Nephron (organoid): ENCODE measurements around the gene NUAK2.

Experiments used
- H3K27ac Mint-ChIP-seq, 3 experiments: 2 replicates each; pipeline ENCODE4 v1.8.0; 2020; ENCODE audit warnings: mixed read lengths in 3 of 3, mild to moderate bottlenecking in 2 of 3, moderate library complexity in 1 of 3
- H3K27me3 Mint-ChIP-seq: 2 replicates; pipeline ENCODE4 v1.8.0; 2021; ENCODE audit warnings: low read depth, mild to moderate bottlenecking, moderate library complexity, mixed read lengths
- H3K36me3 Mint-ChIP-seq: 2 replicates; pipeline ENCODE4 v1.8.0; 2020; ENCODE audit warnings: low read depth, mixed read lengths
- H3K4me1 Mint-ChIP-seq: 2 replicates; pipeline ENCODE4 v1.8.0; 2020; ENCODE audit warnings: mixed read lengths
- H3K4me3 Mint-ChIP-seq, 3 experiments: 2 replicates each; pipeline ENCODE4 v1.8.0; 2020; ENCODE audit warnings: mild to moderate bottlenecking in 3 of 3, mixed read lengths in 3 of 3, moderate library complexity in 2 of 3
- H3K9me3 Mint-ChIP-seq: 2 replicates; pipeline ENCODE4 v1.8.0; 2020; ENCODE audit warnings: mixed read lengths
- CTCF ChIP-seq, 3 experiments: fragments of 200-600 bp; sonication (generic); IDR thresholded peaks; one replicate each; pipeline ENCODE4 v1.5.0; 2021; ENCODE audit warnings: antibody characterized with exemption in 3 of 3; ENCODE audit not compliant: unreplicated experiment in 3 of 3

NUAK2 gene

GRCh38 chr1:205273551-205273982 is 48.0 kb downstream of the NUAK2 start:
- H3K4me3 Mint-ChIP-seq, result no peak overlapping the region
- H3K27me3 Mint-ChIP-seq, result peaks cover 1% of the 10 kb centered on the region
- H3K9me3 Mint-ChIP-seq, result no peaks in the 10 kb centered on the region
- TF ChIP-seq CTCF (IDR thresholded peaks at IDR 0.05; ENCODE audit: unreplicated experiment in 3 of 3), result peak; percentile 93 to 97 (median 97)
- H3K4me1 Mint-ChIP-seq, result peaks cover 17% of the 10 kb centered on the region
- H3K36me3 Mint-ChIP-seq, result peaks cover 6% of the 10 kb centered on the region
- H3K27ac Mint-ChIP-seq, result peak overlapping the region; percentile 17 to 64 (median 35)

DNA sequence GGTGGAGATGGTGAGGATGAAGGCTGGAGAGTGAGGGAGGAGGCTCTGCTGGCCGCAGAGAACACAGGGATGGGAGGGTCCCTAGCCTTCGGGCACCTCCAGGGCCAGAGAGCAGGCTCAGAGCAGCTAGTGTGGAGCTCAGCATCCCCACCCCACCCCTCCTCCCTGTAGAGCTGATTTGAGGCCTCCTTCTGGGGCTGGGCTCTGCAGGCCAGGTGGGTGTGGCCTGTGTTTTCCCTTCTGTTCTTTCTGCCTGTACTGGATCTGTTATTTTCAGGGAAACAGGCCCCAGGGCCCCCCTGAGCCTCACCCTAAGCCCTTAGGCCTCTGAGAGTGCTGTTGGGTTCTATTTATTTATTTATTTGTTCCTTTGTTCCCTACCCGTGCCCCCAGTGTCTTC is 49.0 kb downstream of the NUAK2 start:
- no peak for TF ChIP-seq CTCF (IDR thresholded peaks at IDR 0.05; ENCODE audit: unreplicated experiment in 3 of 3)
- peaks cover 20% of the 10 kb centered on the region for H3K4me1 Mint-ChIP-seq
- H3K27ac Mint-ChIP-seq, result no peak overlapping the region
- H3K27me3 Mint-ChIP-seq, result no peaks in the 10 kb centered on the region
- H3K9me3 Mint-ChIP-seq, result no peaks in the 10 kb centered on the region
- peaks cover 6% of the 10 kb centered on the region for H3K36me3 Mint-ChIP-seq
- H3K4me3 Mint-ChIP-seq, result no peak overlapping the region

GRCh38 chr1:205271745-205272144 is 49.8 kb downstream of the NUAK2 start:
- H3K9me3 Mint-ChIP-seq, result no peaks in the 10 kb centered on the region
- H3K27ac Mint-ChIP-seq, result no peak overlapping the region
- H3K36me3 Mint-ChIP-seq, result peaks cover 6% of the 10 kb centered on the region
- no peak for TF ChIP-seq CTCF (IDR thresholded peaks at IDR 0.05; ENCODE audit: unreplicated experiment in 3 of 3)
- H3K4me3 Mint-ChIP-seq, result no peak overlapping the region
- peaks cover 27% of the 10 kb centered on the region for H3K4me1 Mint-ChIP-seq
- no peaks in the 10 kb centered on the region for H3K27me3 Mint-ChIP-seq

DNA sequence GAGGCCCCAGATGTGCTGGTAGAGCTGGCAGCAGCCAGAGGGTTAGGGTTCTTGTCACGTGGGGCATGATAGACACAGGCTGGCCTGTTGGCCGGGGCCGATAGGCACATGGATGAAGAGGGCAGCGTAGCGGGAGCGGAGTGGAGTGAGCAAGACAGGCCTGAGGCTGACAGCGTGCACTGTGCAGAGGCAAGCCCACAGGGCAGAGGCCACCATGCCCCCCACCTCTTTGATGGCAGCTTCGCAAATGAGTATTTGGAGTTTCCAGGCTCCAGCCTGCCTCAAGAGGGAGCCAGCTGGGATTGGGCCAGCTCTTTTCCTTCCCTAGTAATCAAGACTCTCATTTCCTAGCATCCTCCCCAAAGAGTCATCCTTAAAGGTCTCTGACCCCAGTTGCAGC is 50.3 kb downstream of the NUAK2 start:
- TF ChIP-seq CTCF (IDR thresholded peaks at IDR 0.05; ENCODE audit: unreplicated experiment in 3 of 3), result peak in 1 of 3 experiments; percentile 7
- Mint-ChIP-seq H3K9me3 (no peaks in the 10 kb centered on the region), H3K36me3 (peaks cover 6% of the 10 kb centered on the region), H3K27me3 (no peaks in the 10 kb centered on the region), H3K4me3 (no peak overlapping the region), H3K4me1 (peaks cover 30% of the 10 kb centered on the region), H3K27ac (no peak overlapping the region)

GRCh38 chr1:205270764-205271163 is 50.8 kb downstream of the NUAK2 start:
- H3K27ac Mint-ChIP-seq, result no peak overlapping the region
- no peaks in the 10 kb centered on the region for H3K27me3 Mint-ChIP-seq
- H3K4me1 Mint-ChIP-seq, result peaks cover 30% of the 10 kb centered on the region
- H3K9me3 Mint-ChIP-seq, result no peaks in the 10 kb centered on the region
- H3K36me3 Mint-ChIP-seq, result peaks cover 6% of the 10 kb centered on the region
- TF ChIP-seq CTCF (IDR thresholded peaks at IDR 0.05; ENCODE audit: unreplicated experiment in 3 of 3), result no peak
- H3K4me3 Mint-ChIP-seq, result no peak overlapping the region

GRCh38 chr1:205270271-205270670 is 51.3 kb downstream of the NUAK2 start:
- Mint-ChIP-seq H3K36me3 (peaks cover 6% of the 10 kb centered on the region), H3K27me3 (no peaks in the 10 kb centered on the region), H3K27ac (no peak overlapping the region), H3K9me3 (no peaks in the 10 kb centered on the region), H3K4me1 (peaks cover 30% of the 10 kb centered on the region), H3K4me3 (no peak overlapping the region)
- no peak for TF ChIP-seq CTCF (IDR thresholded peaks at IDR 0.05; ENCODE audit: unreplicated experiment in 3 of 3)
